ENCODE data around the gene HDAC9.
"Not testable (repeated sequence)": the region's sequence is repeated elsewhere in the genome, so short reads cannot be mapped to it uniquely, and the experiment has no call there.

The HDAC9 gene

GRCh38 chr7:18667466-18667865 lies 171.9 kb downstream of the HDAC9 start:
- DNase-seq: peak; percentile 89

GRCh38 chr7:18671176-18671575 lies 175.6 kb downstream of the HDAC9 start:
- no peak for DNase-seq

GRCh38 chr7:18675579-18675978 lies 180.0 kb downstream of the HDAC9 start:
- DNase-seq: no peak

- no peak for DNase-seq
Observed at GRCh38 chr7:18679261-18679660, 183.7 kb downstream of the HDAC9 start.

- no peak for DNase-seq
Observed at GRCh38 chr7:18680576-18680975, 185.0 kb downstream of the HDAC9 start.

GRCh38 chr7:18684916-18685315 lies 189.4 kb downstream of the HDAC9 start:
- DNase-seq: no peak

- no peak for DNase-seq
Observed at GRCh38 chr7:18685971-18686370, 190.4 kb downstream of the HDAC9 start.

GRCh38 chr7:18689551-18689950 lies 194.0 kb downstream of the HDAC9 start:
- no peak for DNase-seq

- DNase-seq: peak; percentile 69
Observed at GRCh38 chr7:18693406-18693805, 197.9 kb downstream of the HDAC9 start.

- DNase-seq: no peak
Observed at GRCh38 chr7:18693816-18694215, 198.3 kb downstream of the HDAC9 start.

- DNase-seq: no peak
Observed at GRCh38 chr7:18694484-18694883, 198.9 kb downstream of the HDAC9 start.

- DNase-seq: no peak
Observed at GRCh38 chr7:18694911-18695310, 199.4 kb downstream of the HDAC9 start.

- DNase-seq: no peak
Observed at GRCh38 chr7:18698258-18698734, 202.7 kb downstream of the HDAC9 start.

- DNase-seq: no peak
Observed at GRCh38 chr7:18700147-18700546, 204.6 kb downstream of the HDAC9 start.

- no peak for DNase-seq
Observed at GRCh38 chr7:18702071-18702829, 206.7 kb downstream of the HDAC9 start.

- no peak for DNase-seq
Observed at GRCh38 chr7:18703685-18704084, 208.1 kb downstream of the HDAC9 start.

GRCh38 chr7:18706670-18707069 lies 211.1 kb downstream of the HDAC9 start:
- no peak for DNase-seq

GRCh38 chr7:18708204-18708603 lies 212.7 kb downstream of the HDAC9 start:
- DNase-seq: no peak

- no peak for DNase-seq
Observed at GRCh38 chr7:18715988-18716387, 220.4 kb downstream of the HDAC9 start.

- DNase-seq: no peak
Observed at GRCh38 chr7:18721429-18721828, 225.9 kb downstream of the HDAC9 start.

- DNase-seq: peak; percentile 63
Observed at GRCh38 chr7:18724318-18724717, 228.8 kb downstream of the HDAC9 start.

GRCh38 chr7:18727115-18727870 lies 231.7 kb downstream of the HDAC9 start:
- DNase-seq: peak; percentile 95

- DNase-seq: not testable (repeated sequence)
Observed at GRCh38 chr7:18736012-18736411, 240.5 kb downstream of the HDAC9 start.

GRCh38 chr7:18740579-18740988 lies 245.0 kb downstream of the HDAC9 start:
- DNase-seq: no peak
